Activated CD4-positive, alpha-beta T cell treated with anti-CD3 and anti-CD28 coated beads, Interleukin-2, amount 10 ng/mL, durations not matched to agents 7 days and 5 days (primary cell): Measurements from ENCODE around the gene TSC22D2. TPM values are rescaled to one million over a fixed set of nuclear protein-coding genes. Genes with fewer than 3 reads are reported as not detected.

ENCODE experiments used
- CTCF ChIA-PET: fragments of 350-600 bp; sonication (Branson Sonifier 250); formaldehyde crosslinking; loops from one replicate; lab custom pipeline; 2021; ENCODE audit warnings: antibody characterized with exemption; lab: Charles Lee
- POLR2A ChIA-PET: fragments of 350-600 bp; sonication (Branson Sonifier 250); formaldehyde crosslinking; loops from one replicate; lab custom pipeline; 2021; ENCODE audit warnings: antibody characterized with exemption; lab: Charles Lee
- DNase-seq: peaks from one replicate; pipeline ENCODE4 v3.0.0-alpha.2; 2020
- H3K27ac Mint-ChIP-seq: one replicate; pipeline ENCODE4 v1.8.0; 2021; ENCODE audit warnings: mild to moderate bottlenecking, moderate library complexity, mixed read lengths
- H3K27me3 Mint-ChIP-seq: one replicate; pipeline ENCODE4 v1.8.0; 2021; ENCODE audit warnings: mixed read lengths
- H3K36me3 Mint-ChIP-seq: one replicate; pipeline ENCODE4 v1.8.0; 2021; ENCODE audit warnings: low read depth, mixed read lengths
- H3K4me1 Mint-ChIP-seq: one replicate; pipeline ENCODE4 v1.8.0; 2021; ENCODE audit warnings: mixed read lengths
- H3K4me3 Mint-ChIP-seq: one replicate; pipeline ENCODE4 v1.8.0; 2021; ENCODE audit warnings: mild to moderate bottlenecking, moderate library complexity, mixed read lengths
- H3K9me3 Mint-ChIP-seq: one replicate; pipeline ENCODE4 v1.8.0; 2021; ENCODE audit warnings: mixed read lengths
- total RNA-seq, 2 experiments: library from RNA; stranded (reverse); gene quantifications; one replicate each; pipeline ENCODE4 v1.2.3, GENCODE V29; 2021

TSC22D2 gene
- total RNA-seq, 2 experiments from 2014 or later, result 14.8 to 19.6 TPM

DNA sequence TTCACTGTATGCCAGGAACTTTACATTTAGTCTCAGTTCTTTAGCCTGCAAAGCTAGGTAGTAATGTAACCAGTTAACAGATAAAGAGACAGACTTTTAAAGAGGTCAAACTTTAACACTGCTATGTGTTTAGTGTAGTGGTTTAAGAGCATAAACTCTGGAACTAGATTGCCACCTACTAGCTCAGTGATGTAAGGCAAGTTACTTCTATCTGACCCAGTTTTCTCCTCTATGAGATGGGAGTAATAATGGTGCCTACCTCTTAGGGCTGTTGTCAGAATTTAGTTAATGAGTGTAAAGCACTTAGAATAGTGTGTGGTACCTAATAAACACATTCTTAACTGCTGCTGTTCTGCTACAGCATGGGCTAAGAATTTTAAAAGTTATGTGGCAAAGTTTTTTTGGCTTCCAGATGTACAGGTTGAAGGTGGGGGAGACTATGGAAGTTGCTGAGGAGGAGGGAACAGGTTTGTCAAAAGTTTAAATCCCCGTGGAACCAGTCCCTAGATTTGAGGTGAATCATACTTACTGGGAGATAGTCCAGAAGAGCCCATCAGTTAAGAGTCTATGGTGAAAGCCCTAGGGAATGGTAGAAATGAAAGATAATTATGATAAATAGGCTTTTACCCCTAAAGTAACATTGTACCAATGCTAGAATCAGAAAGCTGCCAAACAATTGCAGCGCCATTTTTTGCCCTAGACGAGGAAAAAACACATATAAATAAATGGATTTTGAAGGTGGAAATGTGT is 13.9 kb downstream of the TSC22D2 start:
- ChIA-PET POLR2A (no interaction called here), CTCF (interaction anchor here (0.9 kb wide), 1 partner anchor 11 kb away, joined by 3 read pairs; no protein-coding TSS in a partner anchor)
- Mint-ChIP-seq H3K4me1 (peaks cover 11% of the 10 kb centered on the region), H3K36me3 (peaks cover 16% of the 10 kb centered on the region), H3K27ac (no peak overlapping the region), H3K9me3 (peaks cover 2% of the 10 kb centered on the region), H3K4me3 (no peak overlapping the region), H3K27me3 (no peaks in the 10 kb centered on the region)
- no peak for DNase-seq

DNA sequence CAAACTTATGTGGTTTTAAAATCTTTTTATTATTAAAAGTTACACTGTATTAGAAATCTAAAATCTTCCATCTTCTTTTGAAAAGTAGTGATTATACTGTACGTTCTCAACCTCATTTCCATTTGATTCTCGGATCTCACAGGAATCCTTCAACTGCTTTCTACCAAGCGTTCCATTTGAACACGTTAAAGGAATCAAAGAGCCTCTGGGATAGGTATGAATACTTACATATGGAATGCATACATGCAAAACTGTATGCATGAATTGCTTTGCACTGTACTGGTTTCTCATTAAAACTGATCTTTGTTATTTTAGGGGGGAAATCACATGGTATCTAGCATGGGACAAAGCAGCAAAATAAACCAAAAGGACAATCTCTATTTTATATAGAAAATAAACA is 14.8 kb downstream of the TSC22D2 start:
- Mint-ChIP-seq H3K9me3 (peaks cover 2% of the 10 kb centered on the region), H3K4me3 (no peak overlapping the region), H3K36me3 (peaks cover 9% of the 10 kb centered on the region), H3K27ac (no peak overlapping the region), H3K4me1 (peaks cover 8% of the 10 kb centered on the region), H3K27me3 (no peaks in the 10 kb centered on the region)
- no peak for DNase-seq
- ChIA-PET CTCF (no interaction called here), POLR2A (no interaction called here)

DNA sequence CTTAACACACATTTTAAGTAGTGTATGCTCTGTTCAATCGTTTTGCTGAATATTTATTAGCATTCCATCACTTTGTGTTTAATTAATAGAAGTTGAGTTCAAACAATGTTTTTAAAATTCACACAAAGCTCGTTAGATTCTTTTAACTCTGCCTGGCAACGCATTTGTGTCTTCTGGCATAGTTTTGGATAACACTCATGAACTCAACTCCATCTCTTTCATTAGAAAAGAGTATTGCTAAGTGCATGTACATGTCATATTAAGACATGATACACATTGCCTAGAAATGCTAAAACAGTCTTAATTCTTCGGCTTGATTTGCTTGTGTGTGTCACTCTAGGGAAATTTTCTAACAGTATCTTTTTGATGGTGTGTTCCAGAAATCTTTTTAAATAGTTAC is 15.7 kb downstream of the TSC22D2 start:
- ChIA-PET POLR2A (no interaction called here), CTCF (no interaction called here)
- Mint-ChIP-seq H3K27me3 (no peaks in the 10 kb centered on the region), H3K36me3 (peaks cover 6% of the 10 kb centered on the region), H3K4me1 (peaks cover 5% of the 10 kb centered on the region), H3K4me3 (no peak overlapping the region), H3K27ac (no peak overlapping the region), H3K9me3 (peaks cover 2% of the 10 kb centered on the region)
- no peak for DNase-seq

DNA sequence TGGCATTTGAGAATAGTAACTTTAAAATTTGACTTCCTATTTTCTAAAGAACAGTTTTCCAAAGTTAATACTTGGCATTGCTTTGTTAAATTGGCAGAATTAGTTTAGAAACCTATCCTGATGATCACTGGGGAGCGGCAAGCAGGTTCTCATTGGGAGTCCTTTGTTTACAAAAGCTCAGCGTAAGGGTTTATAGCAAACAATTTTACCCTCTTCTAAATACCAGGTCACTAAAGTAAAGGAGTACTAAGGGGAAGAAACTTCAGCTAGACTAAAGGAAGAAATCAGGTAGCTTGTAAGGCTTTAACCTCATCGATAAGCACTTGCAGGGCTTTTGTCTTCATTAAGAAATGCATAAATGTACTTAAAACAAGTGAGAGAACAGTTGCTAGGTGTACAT is 18.2 kb downstream of the TSC22D2 start:
- Mint-ChIP-seq H3K36me3 (peaks cover 11% of the 10 kb centered on the region), H3K9me3 (peaks cover 2% of the 10 kb centered on the region), H3K4me3 (no peak overlapping the region), H3K27me3 (no peaks in the 10 kb centered on the region), H3K4me1 (no peaks in the 10 kb centered on the region), H3K27ac (no peak overlapping the region)
- POLR2A ChIA-PET, result interaction anchor here (1.5 kb wide), 1 partner anchor 17 kb away, joined by 4 read pairs; no protein-coding TSS in a partner anchor
- CTCF ChIA-PET, result interaction anchor here (1.7 kb wide), 1 partner anchor 15 kb away, joined by 9 read pairs; no protein-coding TSS in a partner anchor
- no peak for DNase-seq

DNA sequence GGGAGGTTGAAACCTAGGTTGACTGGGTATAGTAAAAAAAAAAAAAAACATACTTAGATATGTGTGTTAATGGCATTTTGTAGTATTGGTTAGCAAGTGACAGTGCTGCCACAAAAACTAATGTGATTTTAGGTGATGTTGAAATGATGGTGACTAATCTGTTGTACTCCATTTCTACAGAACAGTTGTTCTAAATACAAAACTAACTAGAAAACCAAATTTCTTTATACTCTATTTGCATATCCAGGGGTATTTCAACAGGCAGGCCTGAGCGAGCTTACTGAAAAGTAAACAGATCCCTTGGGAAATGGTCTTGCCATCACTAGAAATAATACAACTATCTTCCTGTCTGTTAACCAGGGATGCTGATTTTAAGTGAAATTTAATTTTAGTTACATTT is 20.5 kb downstream of the TSC22D2 start:
- ChIA-PET CTCF (no interaction called here), POLR2A (no interaction called here)
- no peak for DNase-seq
- Mint-ChIP-seq H3K27ac (no peak overlapping the region), H3K36me3 (peaks cover 8% of the 10 kb centered on the region), H3K4me3 (no peak overlapping the region), H3K4me1 (no peaks in the 10 kb centered on the region), H3K27me3 (no peaks in the 10 kb centered on the region), H3K9me3 (peaks cover 2% of the 10 kb centered on the region)

DNA sequence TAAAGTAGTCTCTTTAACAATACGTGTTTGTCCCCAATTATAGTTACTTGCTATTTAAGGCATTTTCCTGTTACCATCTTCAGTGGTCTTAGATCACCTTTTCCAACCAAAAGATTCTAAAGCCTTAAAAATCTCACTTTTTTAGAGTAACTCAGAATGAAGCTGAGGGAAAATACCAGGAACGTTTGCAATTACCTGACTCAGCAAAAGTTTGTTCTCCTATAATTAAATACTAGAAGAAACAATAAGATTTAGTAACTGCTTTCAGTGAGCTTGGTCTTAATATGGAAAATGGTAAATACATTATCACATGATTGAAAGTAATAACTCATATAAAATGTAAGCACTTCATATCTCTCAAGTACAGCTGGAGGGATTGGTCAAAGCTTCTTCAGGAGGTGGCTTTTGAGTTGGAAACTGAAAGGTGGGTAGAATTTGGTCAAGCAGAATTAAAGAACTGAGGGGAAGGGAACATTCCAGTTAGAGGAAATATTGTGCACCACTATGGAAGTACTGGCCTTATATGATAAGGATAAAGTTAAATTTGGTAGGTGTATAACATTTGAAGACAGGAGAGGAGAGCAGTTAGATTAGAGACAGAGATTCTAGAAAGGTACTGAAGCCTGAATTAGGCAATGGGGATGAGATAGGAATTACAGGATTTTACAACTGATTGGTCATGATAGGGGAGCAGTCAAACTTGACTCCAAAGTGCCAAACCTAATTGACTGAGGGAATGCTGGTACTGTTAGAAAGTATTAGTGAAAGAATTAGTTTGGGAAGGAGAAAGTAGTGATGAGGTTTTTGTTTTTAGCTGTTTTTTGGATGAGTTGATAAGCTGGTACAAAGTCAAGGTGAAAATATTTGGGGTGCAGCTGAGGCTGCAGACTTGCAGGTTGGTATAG is 21.9 kb downstream of the TSC22D2 start:
- no peak overlapping the region for H3K4me3 Mint-ChIP-seq
- no peaks in the 10 kb centered on the region for H3K4me1 Mint-ChIP-seq
- CTCF ChIA-PET, result no interaction called here
- H3K36me3 Mint-ChIP-seq, result peaks cover 8% of the 10 kb centered on the region
- peaks cover 2% of the 10 kb centered on the region for H3K9me3 Mint-ChIP-seq
- no peak overlapping the region for H3K27ac Mint-ChIP-seq
- DNase-seq, result no peak
- POLR2A ChIA-PET, result no interaction called here
- H3K27me3 Mint-ChIP-seq, result no peaks in the 10 kb centered on the region

DNA sequence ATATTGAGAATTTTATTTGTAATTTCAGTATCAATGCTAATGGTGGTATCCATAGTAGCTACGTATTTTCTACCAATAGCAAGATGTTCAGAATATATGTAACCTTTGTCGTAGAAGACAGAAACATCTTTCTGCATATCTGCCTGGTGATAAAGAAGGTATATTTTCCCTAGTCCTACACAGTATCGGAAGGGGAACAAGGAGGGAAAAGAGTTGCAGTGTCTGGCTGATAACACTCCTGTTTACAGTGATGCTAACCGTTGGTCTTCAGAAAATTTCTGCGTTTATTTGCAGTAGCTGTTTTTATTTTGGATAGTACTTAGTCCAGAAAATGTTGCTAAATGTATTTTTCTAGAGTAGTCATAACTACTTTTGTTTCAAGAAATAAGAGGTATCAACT is 25.2 kb downstream of the TSC22D2 start:
- POLR2A ChIA-PET, result no interaction called here
- Mint-ChIP-seq H3K4me1 (no peaks in the 10 kb centered on the region), H3K27me3 (no peaks in the 10 kb centered on the region), H3K36me3 (peaks cover 5% of the 10 kb centered on the region), H3K4me3 (no peak overlapping the region), H3K27ac (no peak overlapping the region), H3K9me3 (no peaks in the 10 kb centered on the region)
- CTCF ChIA-PET, result no interaction called here
- no peak for DNase-seq

DNA sequence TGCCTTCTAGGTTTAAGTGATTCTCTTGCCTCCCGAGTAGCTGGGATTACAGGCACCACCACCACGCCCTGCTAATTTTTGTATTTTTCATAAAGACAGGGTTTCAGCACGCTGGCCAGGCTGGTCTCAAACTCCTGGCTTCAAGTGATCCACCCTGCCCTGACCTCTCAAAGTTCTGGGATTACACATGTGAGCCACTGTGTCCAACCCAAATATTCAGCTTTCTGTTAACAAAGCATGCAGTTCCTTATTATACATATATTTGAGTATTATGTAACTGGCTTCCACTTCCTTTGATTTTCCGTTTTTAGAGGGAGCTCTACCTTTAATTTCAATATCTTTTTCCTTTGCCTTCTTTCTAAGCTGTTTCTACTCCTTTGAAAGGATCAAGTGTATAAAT is 26.1 kb downstream of the TSC22D2 start:
- POLR2A ChIA-PET, result no interaction called here
- H3K27ac Mint-ChIP-seq, result no peak overlapping the region
- CTCF ChIA-PET, result interaction anchor here (0.8 to 1.2 kb wide), 2 partner anchors 9 to 112 kb away, joined by 3 to 6 read pairs; partner anchors contain the start of genes EIF2A and SERP1
- H3K27me3 Mint-ChIP-seq, result no peaks in the 10 kb centered on the region
- H3K4me3 Mint-ChIP-seq, result no peak overlapping the region
- no peaks in the 10 kb centered on the region for H3K9me3 Mint-ChIP-seq
- no peak for DNase-seq
- no peaks in the 10 kb centered on the region for H3K4me1 Mint-ChIP-seq
- H3K36me3 Mint-ChIP-seq, result peaks cover 4% of the 10 kb centered on the region

DNA sequence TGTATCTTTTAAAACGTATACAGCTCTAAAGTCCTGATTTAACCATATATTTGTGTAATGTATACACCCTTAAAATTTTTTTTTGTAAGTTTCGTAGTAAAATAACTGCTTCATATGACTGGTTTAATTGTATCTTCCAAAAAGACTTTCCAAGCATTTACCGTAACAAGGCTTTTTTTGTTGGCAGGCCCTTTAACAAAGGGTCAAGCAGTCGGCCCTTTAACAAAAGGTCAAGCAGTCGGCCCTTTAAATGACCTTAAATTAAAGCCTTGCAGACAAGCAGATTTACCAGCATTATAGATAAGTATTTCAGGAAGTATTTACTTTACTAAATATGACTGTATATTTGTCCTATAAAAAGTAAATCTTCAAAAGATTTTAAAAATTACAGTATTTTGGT is 28.1 kb downstream of the TSC22D2 start:
- Mint-ChIP-seq H3K4me3 (no peak overlapping the region), H3K27ac (no peak overlapping the region), H3K4me1 (no peaks in the 10 kb centered on the region), H3K36me3 (peaks cover 1% of the 10 kb centered on the region), H3K27me3 (no peaks in the 10 kb centered on the region), H3K9me3 (no peaks in the 10 kb centered on the region)
- no peak for DNase-seq
- CTCF ChIA-PET, result no interaction called here
- POLR2A ChIA-PET, result no interaction called here

DNA sequence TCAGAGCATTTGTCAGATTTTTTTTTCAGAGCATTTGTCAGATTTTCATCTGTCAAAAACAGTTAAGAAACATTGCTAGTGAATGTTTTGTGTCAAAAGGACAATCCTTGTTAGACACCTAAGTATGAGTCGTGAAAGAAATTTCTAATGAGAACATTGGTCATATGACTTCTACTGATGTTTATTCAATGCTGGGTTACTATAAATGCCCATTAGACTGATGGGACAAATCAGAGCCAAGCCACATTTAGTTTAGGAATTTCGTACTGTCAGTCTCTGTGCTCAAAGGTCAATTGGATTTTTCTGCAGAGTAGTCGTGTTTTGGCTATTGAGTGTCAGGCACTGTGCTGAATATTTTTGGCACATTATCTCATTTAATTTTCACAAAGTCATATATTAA is 31.6 kb downstream of the TSC22D2 start:
- DNase-seq, result no peak
- Mint-ChIP-seq H3K27ac (no peak overlapping the region), H3K36me3 (peaks cover 14% of the 10 kb centered on the region), H3K4me3 (no peak overlapping the region), H3K27me3 (no peaks in the 10 kb centered on the region), H3K4me1 (no peaks in the 10 kb centered on the region), H3K9me3 (no peaks in the 10 kb centered on the region)
- ChIA-PET POLR2A (no interaction called here), CTCF (interaction anchor here (0.7 kb wide), 1 partner anchor 560 kb away, joined by 3 read pairs; no protein-coding TSS in a partner anchor)

DNA sequence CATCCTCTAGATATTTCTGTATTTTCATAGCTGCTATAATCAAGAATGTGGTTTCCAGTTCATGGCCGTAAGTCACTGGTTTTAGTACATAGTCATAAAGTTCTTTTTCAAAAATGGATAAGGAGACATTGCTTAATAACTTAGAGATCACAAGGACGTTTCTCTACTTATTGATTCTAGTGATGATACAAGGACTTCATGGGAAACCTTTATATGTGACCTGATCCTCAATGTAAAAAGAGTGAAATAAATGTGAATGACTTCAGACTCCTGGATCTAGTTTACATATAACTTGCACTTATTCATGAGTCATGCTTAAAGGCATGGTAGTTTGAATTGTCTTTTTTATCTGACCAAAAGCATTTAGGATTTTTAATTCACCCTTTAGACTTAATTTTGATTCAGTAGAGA is 35.2 kb downstream of the TSC22D2 start:
- CTCF ChIA-PET, result no interaction called here
- H3K9me3 Mint-ChIP-seq, result no peaks in the 10 kb centered on the region
- H3K4me1 Mint-ChIP-seq, result no peaks in the 10 kb centered on the region
- H3K36me3 Mint-ChIP-seq, result peaks cover 14% of the 10 kb centered on the region
- no peak overlapping the region for H3K27ac Mint-ChIP-seq
- POLR2A ChIA-PET, result no interaction called here
- DNase-seq, result no peak
- no peaks in the 10 kb centered on the region for H3K27me3 Mint-ChIP-seq
- no peak overlapping the region for H3K4me3 Mint-ChIP-seq

DNA sequence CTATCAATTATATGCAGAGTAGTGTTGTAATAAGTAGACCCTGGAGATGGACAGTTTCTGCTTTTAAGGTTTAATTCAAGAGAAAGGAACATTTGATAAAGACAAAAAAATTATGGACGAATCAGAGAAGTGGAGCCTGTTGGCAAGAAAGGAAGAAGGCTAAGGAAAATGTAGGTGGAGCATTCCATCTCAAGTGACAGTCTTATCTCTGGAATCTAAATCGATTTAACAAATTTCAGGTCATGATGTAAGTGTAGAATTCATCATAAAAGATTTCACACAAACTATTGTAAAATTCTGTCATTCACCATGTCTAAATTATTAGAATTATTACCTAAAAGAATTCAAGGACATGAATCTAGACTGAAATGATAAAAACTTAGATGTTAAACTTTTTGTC is 36.3 kb downstream of the TSC22D2 start:
- Mint-ChIP-seq H3K27me3 (no peaks in the 10 kb centered on the region), H3K27ac (no peak overlapping the region), H3K9me3 (no peaks in the 10 kb centered on the region), H3K36me3 (peaks cover 13% of the 10 kb centered on the region), H3K4me3 (no peak overlapping the region), H3K4me1 (no peaks in the 10 kb centered on the region)
- CTCF ChIA-PET, result no interaction called here
- no peak for DNase-seq
- POLR2A ChIA-PET, result no interaction called here

DNA sequence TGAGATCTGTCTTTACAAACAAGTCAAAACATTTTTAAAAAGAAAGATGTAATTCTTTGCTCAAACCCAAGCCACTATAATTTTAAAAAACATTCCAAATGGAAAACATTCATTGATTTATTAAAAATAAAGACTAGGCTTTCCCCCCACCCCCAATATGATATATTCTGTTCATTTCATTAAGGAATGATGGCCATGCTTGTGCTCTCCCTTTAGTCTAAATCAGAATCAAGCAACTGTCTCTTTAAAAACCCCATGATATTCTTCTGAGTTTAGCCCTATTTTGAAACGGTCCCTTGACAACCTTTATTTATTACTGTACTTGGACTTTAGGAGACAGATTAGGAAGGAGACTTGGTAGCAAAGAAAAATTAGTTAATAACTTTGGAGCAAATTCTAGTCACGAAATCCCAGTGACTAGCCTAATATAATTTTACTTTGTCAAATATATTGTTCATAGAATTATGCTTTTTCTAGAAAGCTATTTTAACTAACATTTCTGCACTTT is 38.4 kb downstream of the TSC22D2 start:
- Mint-ChIP-seq H3K9me3 (no peaks in the 10 kb centered on the region), H3K36me3 (peaks cover 14% of the 10 kb centered on the region)

More for the DNA sequence above, 38.4 kb downstream of the TSC22D2 start:
- H3K27me3 Mint-ChIP-seq, result no peaks in the 10 kb centered on the region
- DNase-seq, result no peak
- POLR2A ChIA-PET, result no interaction called here
- H3K27ac Mint-ChIP-seq, result no peak overlapping the region
- peaks cover 4% of the 10 kb centered on the region for H3K4me1 Mint-ChIP-seq
- H3K4me3 Mint-ChIP-seq, result no peak overlapping the region
- CTCF ChIA-PET, result no interaction called here
